C4-2B (cell line): ENCODE data around the gene CEP68.

Source experiments
- CTCF ChIP-seq: fragments of 450-650 bp; conservative IDR thresholded peaks from 2 replicates; pipeline ENCODE4 v1.5.1; 2017; ENCODE audit warnings: mild to moderate bottlenecking
- ZFX ChIP-seq: fragments of 450-650 bp; IDR thresholded peaks from 2 replicates; pipeline ENCODE4 v1.6.1; 2017

GRCh38 chr2:65067806-65068553, 11.8 kb downstream of the CEP68 start:
- TF ChIP-seq CTCF (no peak), ZFX (no peak)
